Measurements from ENCODE around the gene MSANTD1. TPM values are rescaled to one million over a fixed set of nuclear protein-coding genes. Genes with fewer than 3 reads are reported as not detected.

MSANTD1 gene
- total and polyA plus RNA-seq, 4 donors: 0.05 to 1.2 (median 0.23) TPM; not detected in 1

GRCh38 chr4:3232871-3233271, 16.1 kb upstream of the MSANTD1 start:
- no peaks in the 10 kb centered on the region for H3K27me3 ChIP-seq (ENCODE audit: control insufficient read depth in 4 of 4, insufficient read depth in 4 of 4, low read length in 3 of 4)
- no peaks in the 10 kb centered on the region for H3K4me1 ChIP-seq (ENCODE audit: control insufficient read depth in 4 of 4, insufficient read depth in 4 of 4, low read length in 3 of 4)
- no peak for TF ChIP-seq RXRA (IDR thresholded peaks at IDR 0.05)
- TF ChIP-seq EGR1 (IDR thresholded peaks at IDR 0.05; ENCODE audit: low read depth in 2 of 2): no peak
- TF ChIP-seq, protein P1, sequence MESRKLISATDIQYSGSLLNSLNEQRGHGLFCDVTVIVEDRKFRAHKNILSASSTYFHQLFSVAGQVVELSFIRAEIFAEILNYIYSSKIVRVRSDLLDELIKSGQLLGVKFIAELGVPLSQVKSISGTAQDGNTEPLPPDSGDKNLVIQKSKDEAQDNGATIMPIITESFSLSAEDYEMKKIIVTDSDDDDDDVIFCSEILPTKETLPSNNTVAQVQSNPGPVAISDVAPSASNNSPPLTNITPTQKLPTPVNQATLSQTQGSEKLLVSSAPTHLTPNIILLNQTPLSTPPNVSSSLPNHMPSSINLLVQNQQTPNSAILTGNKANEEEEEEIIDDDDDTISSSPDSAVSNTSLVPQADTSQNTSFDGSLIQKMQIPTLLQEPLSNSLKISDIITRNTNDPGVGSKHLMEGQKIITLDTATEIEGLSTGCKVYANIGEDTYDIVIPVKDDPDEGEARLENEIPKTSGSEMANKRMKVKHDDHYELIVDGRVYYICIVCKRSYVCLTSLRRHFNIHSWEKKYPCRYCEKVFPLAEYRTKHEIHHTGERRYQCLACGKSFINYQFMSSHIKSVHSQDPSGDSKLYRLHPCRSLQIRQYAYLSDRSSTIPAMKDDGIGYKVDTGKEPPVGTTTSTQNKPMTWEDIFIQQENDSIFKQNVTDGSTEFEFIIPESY (IDR thresholded peaks at IDR 0.05): no peak
- no peak for TF ChIP-seq FOXA1 (IDR thresholded peaks at IDR 0.05)
- TF ChIP-seq RAD21 (IDR thresholded peaks at IDR 0.05): no peak
- TF ChIP-seq, protein P2, sequence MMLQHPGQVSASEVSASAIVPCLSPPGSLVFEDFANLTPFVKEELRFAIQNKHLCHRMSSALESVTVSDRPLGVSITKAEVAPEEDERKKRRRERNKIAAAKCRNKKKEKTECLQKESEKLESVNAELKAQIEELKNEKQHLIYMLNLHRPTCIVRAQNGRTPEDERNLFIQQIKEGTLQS (IDR thresholded peaks at IDR 0.05): no peak
- TF ChIP-seq YY1 (IDR thresholded peaks at IDR 0.05): no peak
- TF ChIP-seq CTCF (IDR thresholded peaks at IDR 0.05; ENCODE audit: low read depth, low read length, missing input control): no peak
- no peak for TF ChIP-seq HNF4G (IDR thresholded peaks at IDR 0.05)
- no peak for TF ChIP-seq JUND (IDR thresholded peaks at IDR 0.05)
- TF ChIP-seq HNF4A (conservative IDR thresholded peaks at IDR 0.05): no peak
- TF ChIP-seq GABPA (IDR thresholded peaks at IDR 0.05 in 1 of 2, conservative IDR thresholded peaks at IDR 0.05 in 1 of 2): no peak
- TF ChIP-seq TAF1 (conservative IDR thresholded peaks at IDR 0.05): no peak
- TF ChIP-seq MAX (IDR thresholded peaks at IDR 0.05): no peak
- no peak for TF ChIP-seq NR2F2 (IDR thresholded peaks at IDR 0.05)
- no peak for TF ChIP-seq SP1 (IDR thresholded peaks at IDR 0.05)
- no peak overlapping the region for H3K27ac ChIP-seq (ENCODE audit: low read depth in 1 of 2, low read length in 2 of 2)
- H3K4me3 ChIP-seq (ENCODE audit: low read depth in 1 of 3, low read length in 3 of 3): no peak overlapping the region
- no peak for DNase-seq (ENCODE audit: low spot score)
- no peaks in the 10 kb centered on the region for H3K9me3 ChIP-seq (ENCODE audit: control insufficient read depth in 4 of 4, low read length in 3 of 4)
- H3K9ac ChIP-seq (ENCODE audit: low read depth in 1 of 2, low read length in 2 of 2): no peak overlapping the region
- peaks cover 20 to 79% (median 51%) of the 10 kb centered on the region in 4 donors for H3K36me3 ChIP-seq (ENCODE audit: control insufficient read depth in 4 of 4, insufficient read depth in 3 of 4, low read depth in 1 of 4, low read length in 3 of 4)
- WGBS: 92% methylated on average over 15 of the region's 15 CpGs

DNA sequence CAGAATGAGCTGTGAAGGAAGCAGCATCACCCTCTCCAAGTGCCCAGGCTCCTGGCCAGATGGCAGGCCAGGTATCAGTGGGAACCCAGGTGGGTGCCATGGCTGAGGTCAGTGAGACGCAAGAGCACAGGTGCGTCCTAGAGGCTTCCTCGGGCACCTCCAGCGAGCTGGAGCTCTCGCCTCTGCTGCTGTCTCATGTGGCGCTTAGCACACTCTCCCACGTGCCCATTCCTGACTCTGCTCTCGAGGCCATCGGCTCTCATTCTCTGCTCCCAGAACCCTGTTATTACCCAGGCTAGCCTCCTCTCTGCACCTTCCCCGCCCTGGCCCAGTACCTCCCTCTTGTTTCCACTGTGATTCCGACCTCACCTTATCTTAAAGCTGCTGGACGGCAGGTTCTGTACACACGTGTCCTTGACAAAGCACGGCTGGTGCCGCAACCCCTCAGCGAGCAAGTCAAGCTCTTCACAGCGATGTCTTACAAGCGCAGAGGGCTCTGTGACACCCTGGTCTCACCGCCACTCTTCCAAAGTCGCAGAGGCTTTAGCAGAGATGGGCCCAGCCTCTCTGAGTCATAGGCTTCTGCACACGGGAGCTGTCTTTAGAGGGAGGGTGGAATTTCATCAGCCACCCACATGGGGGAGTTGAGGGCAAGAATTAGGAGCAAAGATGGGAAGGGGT, 15.4 kb upstream of the MSANTD1 start:
- Histone ChIP-seq H3K9me3 (ENCODE audit: control insufficient read depth in 4 of 4, low read length in 3 of 4) (no peaks in the 10 kb centered on the region), H3K4me1 (ENCODE audit: control insufficient read depth in 4 of 4, insufficient read depth in 4 of 4, low read length in 3 of 4) (no peaks in the 10 kb centered on the region), H3K4me3 (ENCODE audit: low read depth in 1 of 3, low read length in 3 of 3) (no peak overlapping the region), H3K27me3 (ENCODE audit: control insufficient read depth in 4 of 4, insufficient read depth in 4 of 4, low read length in 3 of 4) (no peaks in the 10 kb centered on the region), H3K36me3 (ENCODE audit: control insufficient read depth in 4 of 4, insufficient read depth in 3 of 4, low read depth in 1 of 4, low read length in 3 of 4) (peaks cover 19 to 81% (median 49%) of the 10 kb centered on the region in 4 donors), H3K27ac (ENCODE audit: low read depth in 1 of 2, low read length in 2 of 2) (no peak overlapping the region), H3K9ac (ENCODE audit: low read depth in 1 of 2, low read length in 2 of 2) (no peak overlapping the region)
- TF ChIP-seq TAF1 (conservative IDR thresholded peaks at IDR 0.05) (no peak), CTCF (IDR thresholded peaks at IDR 0.05; ENCODE audit: low read depth, low read length, missing input control) (no peak), SP1 (IDR thresholded peaks at IDR 0.05) (no peak)
- TF ChIP-seq, protein P3, sequence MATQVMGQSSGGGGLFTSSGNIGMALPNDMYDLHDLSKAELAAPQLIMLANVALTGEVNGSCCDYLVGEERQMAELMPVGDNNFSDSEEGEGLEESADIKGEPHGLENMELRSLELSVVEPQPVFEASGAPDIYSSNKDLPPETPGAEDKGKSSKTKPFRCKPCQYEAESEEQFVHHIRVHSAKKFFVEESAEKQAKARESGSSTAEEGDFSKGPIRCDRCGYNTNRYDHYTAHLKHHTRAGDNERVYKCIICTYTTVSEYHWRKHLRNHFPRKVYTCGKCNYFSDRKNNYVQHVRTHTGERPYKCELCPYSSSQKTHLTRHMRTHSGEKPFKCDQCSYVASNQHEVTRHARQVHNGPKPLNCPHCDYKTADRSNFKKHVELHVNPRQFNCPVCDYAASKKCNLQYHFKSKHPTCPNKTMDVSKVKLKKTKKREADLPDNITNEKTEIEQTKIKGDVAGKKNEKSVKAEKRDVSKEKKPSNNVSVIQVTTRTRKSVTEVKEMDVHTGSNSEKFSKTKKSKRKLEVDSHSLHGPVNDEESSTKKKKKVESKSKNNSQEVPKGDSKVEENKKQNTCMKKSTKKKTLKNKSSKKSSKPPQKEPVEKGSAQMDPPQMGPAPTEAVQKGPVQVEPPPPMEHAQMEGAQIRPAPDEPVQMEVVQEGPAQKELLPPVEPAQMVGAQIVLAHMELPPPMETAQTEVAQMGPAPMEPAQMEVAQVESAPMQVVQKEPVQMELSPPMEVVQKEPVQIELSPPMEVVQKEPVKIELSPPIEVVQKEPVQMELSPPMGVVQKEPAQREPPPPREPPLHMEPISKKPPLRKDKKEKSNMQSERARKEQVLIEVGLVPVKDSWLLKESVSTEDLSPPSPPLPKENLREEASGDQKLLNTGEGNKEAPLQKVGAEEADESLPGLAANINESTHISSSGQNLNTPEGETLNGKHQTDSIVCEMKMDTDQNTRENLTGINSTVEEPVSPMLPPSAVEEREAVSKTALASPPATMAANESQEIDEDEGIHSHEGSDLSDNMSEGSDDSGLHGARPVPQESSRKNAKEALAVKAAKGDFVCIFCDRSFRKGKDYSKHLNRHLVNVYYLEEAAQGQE (IDR thresholded peaks at IDR 0.05): no peak
- no peak for DNase-seq (ENCODE audit: low spot score)
- WGBS: 96% methylated on average over 21 of the region's 21 CpGs
